Thyroid gland (tissue), 4 donors: Measurements from ENCODE around the gene DMAC2L.

Experiments
- POLR2A ChIP-seq, 2 donors: fragments of 450-650 bp; IDR thresholded peaks; one replicate each; pipeline ENCODE4 v1.6.1; 2017; ENCODE audit warnings: antibody characterized with exemption in 2 of 2, mild to moderate bottlenecking in 2 of 2, moderate library complexity in 1 of 2
- TF ChIP-seq, protein P1 (sequence below), 6 experiments: fragments of 200-600 bp in 3 of 6; fragments of 450-650 bp in 3 of 6; sonication (generic) in 3 of 6; IDR thresholded peaks; one replicate each; pipeline ENCODE4 v1.5.1; 2016 to 2019; ENCODE audit warnings: antibody characterized with exemption in 6 of 6, mild to moderate bottlenecking in 2 of 6, inconsistent platforms in 1 of 6, moderate library complexity in 1 of 6

GRCh38 chr14:50354527-50354926 is 42.4 kb downstream of the DMAC2L start:
- TF ChIP-seq POLR2A (IDR thresholded peaks at IDR 0.05), result no peak
- TF ChIP-seq, protein P1, sequence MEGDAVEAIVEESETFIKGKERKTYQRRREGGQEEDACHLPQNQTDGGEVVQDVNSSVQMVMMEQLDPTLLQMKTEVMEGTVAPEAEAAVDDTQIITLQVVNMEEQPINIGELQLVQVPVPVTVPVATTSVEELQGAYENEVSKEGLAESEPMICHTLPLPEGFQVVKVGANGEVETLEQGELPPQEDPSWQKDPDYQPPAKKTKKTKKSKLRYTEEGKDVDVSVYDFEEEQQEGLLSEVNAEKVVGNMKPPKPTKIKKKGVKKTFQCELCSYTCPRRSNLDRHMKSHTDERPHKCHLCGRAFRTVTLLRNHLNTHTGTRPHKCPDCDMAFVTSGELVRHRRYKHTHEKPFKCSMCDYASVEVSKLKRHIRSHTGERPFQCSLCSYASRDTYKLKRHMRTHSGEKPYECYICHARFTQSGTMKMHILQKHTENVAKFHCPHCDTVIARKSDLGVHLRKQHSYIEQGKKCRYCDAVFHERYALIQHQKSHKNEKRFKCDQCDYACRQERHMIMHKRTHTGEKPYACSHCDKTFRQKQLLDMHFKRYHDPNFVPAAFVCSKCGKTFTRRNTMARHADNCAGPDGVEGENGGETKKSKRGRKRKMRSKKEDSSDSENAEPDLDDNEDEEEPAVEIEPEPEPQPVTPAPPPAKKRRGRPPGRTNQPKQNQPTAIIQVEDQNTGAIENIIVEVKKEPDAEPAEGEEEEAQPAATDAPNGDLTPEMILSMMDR (IDR thresholded peaks at IDR 0.05), result no peak
